ENCODE measurements around the gene HLA-DOB.
"Not testable (repeated sequence)": the region's sequence is repeated elsewhere in the genome, so short reads cannot be mapped to it uniquely, and the experiment has no call there.

Gene HLA-DOB

GRCh38 chr6:32785781-32786533, 30.8 kb downstream of the HLA-DOB start:
- Mint-ChIP-seq H3K27ac (no peak overlapping the region), H3K4me3 (no peak overlapping the region), H3K36me3 (ENCODE audit: insufficient read depth) (no peaks in the 10 kb centered on the region), H3K4me1 (ENCODE audit: low read depth in 2 of 2) (no peaks in the 10 kb centered on the region), H3K9me3 (no peaks in the 10 kb centered on the region), H3K27me3 (peaks cover 58 to 63% of the 10 kb centered on the region in 2 donors)
- peak; percentile 68 for ATAC-seq (replicated peaks)
- DNase-seq, result peak; percentile 27 to 34 (median 31)

- ATAC-seq (replicated peaks); DNase-seq; H3K9me3 Mint-ChIP-seq; H3K4me3 Mint-ChIP-seq; H3K36me3 Mint-ChIP-seq (ENCODE audit: insufficient read depth); H3K4me1 Mint-ChIP-seq (ENCODE audit: low read depth in 2 of 2); H3K27ac Mint-ChIP-seq: not testable (repeated sequence)
- H3K27me3 Mint-ChIP-seq, result peaks cover 47 to 61% of the 10 kb centered on the region in 2 donors
These were observed 33.9 kb downstream of the HLA-DOB start for GRCh38 chr6:32782923-32783322.

- Mint-ChIP-seq H3K27me3 (peaks cover 43 to 73% of the 10 kb centered on the region in 2 donors), H3K4me3 (no peak overlapping the region), H3K9me3 (no peaks in the 10 kb centered on the region), H3K36me3 (ENCODE audit: insufficient read depth) (no peaks in the 10 kb centered on the region), H3K27ac (no peak overlapping the region), H3K4me1 (ENCODE audit: low read depth in 2 of 2) (no peaks in the 10 kb centered on the region)
- DNase-seq, result no peak
- no peak for ATAC-seq (replicated peaks)
These were observed 37.8 kb downstream of the HLA-DOB start for GRCh38 chr6:32779036-32779435.

GRCh38 chr6:32775071-32775470, 41.7 kb downstream of the HLA-DOB start:
- no peak for DNase-seq
- Mint-ChIP-seq H3K9me3 (no peaks in the 10 kb centered on the region), H3K36me3 (ENCODE audit: insufficient read depth) (no peaks in the 10 kb centered on the region), H3K27ac (no peak overlapping the region), H3K4me1 (ENCODE audit: low read depth in 2 of 2) (no peaks in the 10 kb centered on the region), H3K27me3 (peaks cover 45 to 80% of the 10 kb centered on the region in 2 donors), H3K4me3 (no peak overlapping the region)
- ATAC-seq (replicated peaks), result no peak

GRCh38 chr6:32774426-32774825, 42.4 kb downstream of the HLA-DOB start:
- DNase-seq (no peak), ATAC-seq (replicated peaks) (no peak)
- no peaks in the 10 kb centered on the region for H3K4me1 Mint-ChIP-seq (ENCODE audit: low read depth in 2 of 2)
- peaks cover 51 to 81% of the 10 kb centered on the region in 2 donors for H3K27me3 Mint-ChIP-seq
- no peaks in the 10 kb centered on the region for H3K36me3 Mint-ChIP-seq (ENCODE audit: insufficient read depth)
- no peaks in the 10 kb centered on the region for H3K9me3 Mint-ChIP-seq
- no peak overlapping the region for H3K4me3 Mint-ChIP-seq
- no peak overlapping the region for H3K27ac Mint-ChIP-seq

- Mint-ChIP-seq H3K27me3 (peaks cover 55 to 86% of the 10 kb centered on the region in 2 donors), H3K9me3 (no peaks in the 10 kb centered on the region), H3K4me3 (no peak overlapping the region), H3K27ac (no peak overlapping the region), H3K4me1 (ENCODE audit: low read depth in 2 of 2) (no peaks in the 10 kb centered on the region), H3K36me3 (ENCODE audit: insufficient read depth) (no peaks in the 10 kb centered on the region)
- no peak for ATAC-seq (replicated peaks)
- no peak for DNase-seq
These were observed 44.1 kb downstream of the HLA-DOB start for GRCh38 chr6:32772656-32773055.

GRCh38 chr6:32764048-32764447, 52.8 kb downstream of the HLA-DOB start:
- Mint-ChIP-seq H3K9me3 (no peaks in the 10 kb centered on the region), H3K4me1 (ENCODE audit: low read depth in 2 of 2) (no peaks in the 10 kb centered on the region), H3K27ac (no peak overlapping the region), H3K4me3 (no peak overlapping the region), H3K27me3 (peaks cover 65 to 81% of the 10 kb centered on the region in 2 donors), H3K36me3 (ENCODE audit: insufficient read depth) (no peaks in the 10 kb centered on the region)
- no peak for DNase-seq
- no peak for ATAC-seq (replicated peaks)

GRCh38 chr6:32763421-32763820, 53.4 kb downstream of the HLA-DOB start, which contains the start of gene HLA-DQB2:
Gene HLA-DQB2, minus strand, starts transcription at chr6:32763532. Its CDS starts 62 bp downstream, at chr6:32763470.
- Mint-ChIP-seq H3K9me3 (no peaks in the 10 kb centered on the region), H3K27ac (no peak within 1 kb of the TSS), H3K4me3 (no peak within 1 kb of the TSS), H3K4me1 (ENCODE audit: low read depth in 2 of 2) (no peaks in the 10 kb centered on the region), H3K36me3 (ENCODE audit: insufficient read depth) (no peaks in the 10 kb centered on the region), H3K27me3 (peaks cover 65 to 74% of the 10 kb centered on the region in 2 donors)
- no peak for ATAC-seq (replicated peaks)
- no peak for DNase-seq

All from effector memory CD8-positive, alpha-beta T cell (primary cell).